ENCODE results near the gene TMPRSS2.
"Not testable (repeated sequence)": the region's sequence is repeated elsewhere in the genome, so short reads cannot be mapped to it uniquely, and the experiment has no call there.

TMPRSS2 gene

GRCh38 chr21:41419921-41420862 is 87.8 kb downstream of the TMPRSS2 start:
- TF ChIP-seq, protein P1, sequence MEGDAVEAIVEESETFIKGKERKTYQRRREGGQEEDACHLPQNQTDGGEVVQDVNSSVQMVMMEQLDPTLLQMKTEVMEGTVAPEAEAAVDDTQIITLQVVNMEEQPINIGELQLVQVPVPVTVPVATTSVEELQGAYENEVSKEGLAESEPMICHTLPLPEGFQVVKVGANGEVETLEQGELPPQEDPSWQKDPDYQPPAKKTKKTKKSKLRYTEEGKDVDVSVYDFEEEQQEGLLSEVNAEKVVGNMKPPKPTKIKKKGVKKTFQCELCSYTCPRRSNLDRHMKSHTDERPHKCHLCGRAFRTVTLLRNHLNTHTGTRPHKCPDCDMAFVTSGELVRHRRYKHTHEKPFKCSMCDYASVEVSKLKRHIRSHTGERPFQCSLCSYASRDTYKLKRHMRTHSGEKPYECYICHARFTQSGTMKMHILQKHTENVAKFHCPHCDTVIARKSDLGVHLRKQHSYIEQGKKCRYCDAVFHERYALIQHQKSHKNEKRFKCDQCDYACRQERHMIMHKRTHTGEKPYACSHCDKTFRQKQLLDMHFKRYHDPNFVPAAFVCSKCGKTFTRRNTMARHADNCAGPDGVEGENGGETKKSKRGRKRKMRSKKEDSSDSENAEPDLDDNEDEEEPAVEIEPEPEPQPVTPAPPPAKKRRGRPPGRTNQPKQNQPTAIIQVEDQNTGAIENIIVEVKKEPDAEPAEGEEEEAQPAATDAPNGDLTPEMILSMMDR (IDR thresholded peaks at IDR 0.05), result no peak
- TF ChIP-seq ZFX (IDR thresholded peaks at IDR 0.05; ENCODE audit: borderline replicate concordance), result no peak
- peak overlapping the region; percentile 71 for H3K27ac ChIP-seq

DNA sequence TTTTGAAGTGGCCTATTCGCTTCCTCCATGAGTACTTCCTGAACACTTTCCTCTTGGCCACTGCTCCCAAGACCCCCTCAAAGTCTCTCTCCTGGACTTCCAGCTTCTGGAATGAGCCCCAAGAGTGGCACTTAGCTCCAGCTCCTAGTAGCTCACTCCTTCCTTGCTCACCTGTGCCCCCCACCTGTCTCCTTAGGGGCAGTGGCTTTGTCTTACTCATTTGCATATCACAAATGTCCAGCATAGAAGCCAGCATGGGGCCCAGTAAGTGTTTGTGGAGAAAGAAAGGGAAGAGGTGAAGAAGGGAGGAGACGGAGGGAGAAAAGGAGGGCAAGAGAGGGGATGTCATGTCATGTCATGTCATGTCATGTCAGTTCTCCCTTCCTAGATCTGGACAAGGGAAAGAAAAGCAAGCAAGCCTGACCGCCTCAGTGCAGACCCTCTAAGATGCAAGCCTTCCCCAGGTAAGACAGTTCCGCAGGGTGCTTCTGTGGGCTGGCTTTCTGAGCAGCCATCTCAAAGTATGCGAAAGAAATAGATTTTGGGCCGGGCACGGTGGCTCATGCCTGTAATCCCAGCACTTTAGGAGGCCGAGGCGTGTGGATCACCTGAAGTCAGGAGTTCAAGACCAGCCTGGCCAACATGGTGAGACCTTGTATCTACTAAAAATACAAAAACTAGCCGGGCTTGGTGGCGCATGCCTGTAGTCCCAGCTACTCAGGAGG is 88.8 kb downstream of the TMPRSS2 start:
- no peak for TF ChIP-seq ZFX (IDR thresholded peaks at IDR 0.05; ENCODE audit: borderline replicate concordance)
- TF ChIP-seq, protein P1 (IDR thresholded peaks at IDR 0.05), result no peak
- H3K27ac ChIP-seq, result no peak overlapping the region

- TF ChIP-seq, protein P1 (IDR thresholded peaks at IDR 0.05), result no peak
- no peak overlapping the region for H3K27ac ChIP-seq
Measured at GRCh38 chr21:41418393-41418792, 89.6 kb downstream of the TMPRSS2 start.

GRCh38 chr21:41417505-41417904 is 90.5 kb downstream of the TMPRSS2 start:
- not testable (repeated sequence) for H3K27ac ChIP-seq
